IPS-18c (cell line): ENCODE results near the gene TSPY10.
"Not testable (repeated sequence)": the region's sequence is repeated elsewhere in the genome, so short reads cannot be mapped to it uniquely, and the experiment has no call there.

Experiments
- H3K4me3 ChIP-seq: 2 replicates; pipeline ENCODE4 v1.7.0; 2013; ENCODE audit warnings: low read depth, mild to moderate bottlenecking, low read length, moderate library complexity; ENCODE audit not compliant: insufficient read depth
- H3K9me3 ChIP-seq: one replicate; pipeline ENCODE4 v1.6.1; 2013; ENCODE audit warnings: mild to moderate bottlenecking, low read length, moderate library complexity; ENCODE audit not compliant: control insufficient read depth, insufficient read depth

TSPY10 gene, protein sequence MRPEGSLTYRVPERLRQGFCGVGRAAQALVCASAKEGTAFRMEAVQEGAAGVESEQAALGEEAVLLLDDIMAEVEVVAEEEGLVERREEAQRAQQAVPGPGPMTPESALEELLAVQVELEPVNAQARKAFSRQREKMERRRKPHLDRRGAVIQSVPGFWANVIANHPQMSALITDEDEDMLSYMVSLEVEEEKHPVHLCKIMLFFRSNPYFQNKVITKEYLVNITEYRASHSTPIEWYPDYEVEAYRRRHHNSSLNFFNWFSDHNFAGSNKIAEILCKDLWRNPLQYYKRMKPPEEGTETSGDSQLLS

DNA sequence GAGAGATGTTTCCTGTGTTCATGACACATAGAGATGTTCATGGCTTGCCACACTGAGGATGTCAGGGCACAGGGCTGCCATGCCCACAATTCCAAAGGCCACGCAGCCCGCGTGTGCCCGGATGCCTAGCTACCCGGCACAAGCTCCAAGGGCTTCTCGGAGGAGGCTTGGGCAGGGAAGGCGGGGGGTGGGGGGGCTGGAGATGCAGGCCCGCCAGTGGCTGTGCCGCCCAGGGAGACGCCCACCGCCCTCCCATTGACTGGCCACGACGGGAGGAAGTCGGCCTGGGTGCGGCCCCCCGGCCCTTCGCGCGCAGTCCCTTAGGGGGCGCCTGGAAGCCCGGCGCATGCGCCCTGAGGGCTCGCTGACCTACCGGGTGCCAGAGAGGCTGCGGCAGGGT, at the start of gene TSPY10:
Gene TSPY10, plus strand, starts transcription at position 301 of the 400 bp plus-strand sequence. Its CDS starts 46 bp downstream, at position 347.
- H3K9me3 ChIP-seq, H3K4me3 ChIP-seq: not testable (repeated sequence)

GRCh38 chrY:9486967-9487366, 40.7 kb upstream of the TSPY10 start, which contains the start of gene TSPY9:
TSPY9 (plus strand) TSS chrY:9487267; CDS start chrY:9487313, 46 bp downstream.
- not testable (repeated sequence) for H3K9me3 ChIP-seq, H3K4me3 ChIP-seq

- H3K4me3 ChIP-seq, H3K9me3 ChIP-seq: not testable (repeated sequence)
Observed at GRCh38 chrY:9504396-9504795, 23.3 kb upstream of the TSPY10 start.

GRCh38 chrY:9516287-9516686, 11.4 kb upstream of the TSPY10 start:
- not testable (repeated sequence) for H3K4me3 ChIP-seq, H3K9me3 ChIP-seq
